Right lobe of liver (tissue), 4 donors: ENCODE measurements around the gene MAGI1.

Source experiments
- POLR2A ChIP-seq: fragments of 450-650 bp; IDR thresholded peaks from one replicate; pipeline ENCODE4 v1.6.1; 2017; ENCODE audit warnings: antibody characterized with exemption, mild to moderate bottlenecking
- TF ChIP-seq, protein P1 (sequence below), 4 donors: fragments of 200-600 bp in 3 of 4; fragments of 450-650 bp in 1 of 4; IDR thresholded peaks; one replicate each; pipeline versions ENCODE4 v1.5.1 to v1.8.0; 2016 to 2022; ENCODE audit warnings: antibody characterized with exemption in 4 of 4, mild to moderate bottlenecking in 2 of 4
- donor health status: DM: no; HTN: no; CAD: no.
- donor health status: DM: no; HTN: no; CAD: no.
- donor health status: DM: no; HTN: yes; CAD: no.

DNA sequence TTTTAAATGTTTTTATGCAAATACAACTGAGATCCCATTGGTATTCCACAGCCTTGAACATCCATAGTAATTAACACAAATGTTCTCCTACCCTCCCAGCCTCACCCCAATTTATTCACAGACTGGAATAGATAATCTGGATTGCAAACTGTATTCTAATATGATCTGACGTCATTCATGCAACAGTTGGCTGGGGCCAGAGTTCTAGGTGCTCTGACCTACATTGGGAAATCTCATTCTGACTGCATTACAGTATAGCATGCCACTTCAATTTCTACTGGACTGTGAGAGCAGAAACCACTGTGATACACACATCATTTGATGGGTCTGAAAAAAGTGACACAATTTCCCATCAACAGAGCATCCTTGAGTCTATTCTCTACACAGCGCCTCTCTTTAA is 403.1 kb downstream of the MAGI1 start:
- TF ChIP-seq, protein P1, sequence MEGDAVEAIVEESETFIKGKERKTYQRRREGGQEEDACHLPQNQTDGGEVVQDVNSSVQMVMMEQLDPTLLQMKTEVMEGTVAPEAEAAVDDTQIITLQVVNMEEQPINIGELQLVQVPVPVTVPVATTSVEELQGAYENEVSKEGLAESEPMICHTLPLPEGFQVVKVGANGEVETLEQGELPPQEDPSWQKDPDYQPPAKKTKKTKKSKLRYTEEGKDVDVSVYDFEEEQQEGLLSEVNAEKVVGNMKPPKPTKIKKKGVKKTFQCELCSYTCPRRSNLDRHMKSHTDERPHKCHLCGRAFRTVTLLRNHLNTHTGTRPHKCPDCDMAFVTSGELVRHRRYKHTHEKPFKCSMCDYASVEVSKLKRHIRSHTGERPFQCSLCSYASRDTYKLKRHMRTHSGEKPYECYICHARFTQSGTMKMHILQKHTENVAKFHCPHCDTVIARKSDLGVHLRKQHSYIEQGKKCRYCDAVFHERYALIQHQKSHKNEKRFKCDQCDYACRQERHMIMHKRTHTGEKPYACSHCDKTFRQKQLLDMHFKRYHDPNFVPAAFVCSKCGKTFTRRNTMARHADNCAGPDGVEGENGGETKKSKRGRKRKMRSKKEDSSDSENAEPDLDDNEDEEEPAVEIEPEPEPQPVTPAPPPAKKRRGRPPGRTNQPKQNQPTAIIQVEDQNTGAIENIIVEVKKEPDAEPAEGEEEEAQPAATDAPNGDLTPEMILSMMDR (IDR thresholded peaks at IDR 0.05) = no peak
- TF ChIP-seq POLR2A = no peak
